GM12878 (cell line): ENCODE data around the gene MACROD2.
A peak's percentile ranks its signal among the peaks of the same experiment; 100 is the strongest.

ENCODE experiments used
- BCLAF1 ChIP-seq: fragments of 450-650 bp; IDR thresholded peaks from 2 replicates; pipeline ENCODE4 v1.6.1; 2017; ENCODE audit warnings: antibody characterized with exemption, mild to moderate bottlenecking, moderate library complexity
- CREB1 ChIP-seq: IDR thresholded peaks from 2 replicates; pipeline ENCODE4 v1.6.1; 2012; ENCODE audit warnings: low read depth, mild to moderate bottlenecking, inconsistent platforms
- CTCF ChIP-seq, 3 experiments: IDR thresholded peaks in 2 of 3; conservative IDR thresholded peaks in 1 of 3; 2 replicates each; pipeline ENCODE4 v1.5.1; 2011; ENCODE audit warnings: low read depth in 3 of 3, low read length in 3 of 3, mild to moderate bottlenecking in 3 of 3, control low read depth in 2 of 3, moderate library complexity in 2 of 3, inconsistent platforms in 1 of 3, mixed read lengths in 1 of 3; ENCODE audit not compliant: control insufficient read depth in 2 of 3, insufficient read depth in 1 of 3; ENCODE audit errors: extremely low read depth in 1 of 3
- EP300 ChIP-seq, 2 experiments: fragments of 150-350 bp in 1 of 2; IDR thresholded peaks; 2 replicates each; pipeline ENCODE4 v1.6.1; 2011 to 2012; ENCODE audit warnings: low read depth in 2 of 2, low read length in 2 of 2, borderline replicate concordance in 1 of 2, improper control_type of control experiment in 1 of 2, inconsistent platforms in 1 of 2; ENCODE audit not compliant: control insufficient read depth in 1 of 2
- EZH2 ChIP-seq: IDR thresholded peaks from 2 replicates; pipeline ENCODE4 v1.6.1; 2012; ENCODE audit warnings: low read depth, mild to moderate bottlenecking, control low read depth, inconsistent platforms, low read length, borderline replicate concordance; ENCODE audit not compliant: control insufficient read depth
- MYC ChIP-seq: IDR thresholded peaks from 2 replicates; pipeline ENCODE4 v1.6.1; 2011; ENCODE audit warnings: mild to moderate bottlenecking, low read length, moderate library complexity, inconsistent platforms; ENCODE audit not compliant: insufficient read depth, insufficient replicate concordance, insufficient read length, severe bottlenecking
- NKRF ChIP-seq: fragments of 450-650 bp; conservative IDR thresholded peaks from 2 replicates; pipeline ENCODE4 v1.6.1; 2017; ENCODE audit warnings: mild to moderate bottlenecking, moderate library complexity
- PAX8 ChIP-seq: fragments of 450-650 bp; IDR thresholded peaks from 2 replicates; pipeline ENCODE4 v1.6.1; 2017; ENCODE audit warnings: mild to moderate bottlenecking, moderate library complexity
- RELA ChIP-seq: fragments of 450-650 bp; IDR thresholded peaks from 2 replicates; pipeline ENCODE4 v1.8.0; 2014; ENCODE audit warnings: borderline replicate concordance; ENCODE audit not compliant: partially characterized antibody
- SMC3 ChIP-seq: IDR thresholded peaks from 2 replicates; pipeline ENCODE4 v1.6.1; 2011; ENCODE audit warnings: low read length, improper control_type of control experiment, borderline replicate concordance
- TCF7 ChIP-seq: IDR thresholded peaks from 2 replicates; pipeline ENCODE4 v1.6.1; 2014; ENCODE audit warnings: antibody characterized with exemption, borderline replicate concordance
- ZNF384 ChIP-seq: IDR thresholded peaks from 2 replicates; pipeline ENCODE4 v1.6.1; 2012; ENCODE audit warnings: low read depth, mild to moderate bottlenecking, low read length, improper control_type of control experiment, borderline replicate concordance
- TF ChIP-seq, protein P1 (sequence below): IDR thresholded peaks from 2 replicates; pipeline ENCODE4 v1.6.1; 2012; ENCODE audit warnings: mild to moderate bottlenecking, low read depth, low read length

- TF ChIP-seq, protein P1, sequence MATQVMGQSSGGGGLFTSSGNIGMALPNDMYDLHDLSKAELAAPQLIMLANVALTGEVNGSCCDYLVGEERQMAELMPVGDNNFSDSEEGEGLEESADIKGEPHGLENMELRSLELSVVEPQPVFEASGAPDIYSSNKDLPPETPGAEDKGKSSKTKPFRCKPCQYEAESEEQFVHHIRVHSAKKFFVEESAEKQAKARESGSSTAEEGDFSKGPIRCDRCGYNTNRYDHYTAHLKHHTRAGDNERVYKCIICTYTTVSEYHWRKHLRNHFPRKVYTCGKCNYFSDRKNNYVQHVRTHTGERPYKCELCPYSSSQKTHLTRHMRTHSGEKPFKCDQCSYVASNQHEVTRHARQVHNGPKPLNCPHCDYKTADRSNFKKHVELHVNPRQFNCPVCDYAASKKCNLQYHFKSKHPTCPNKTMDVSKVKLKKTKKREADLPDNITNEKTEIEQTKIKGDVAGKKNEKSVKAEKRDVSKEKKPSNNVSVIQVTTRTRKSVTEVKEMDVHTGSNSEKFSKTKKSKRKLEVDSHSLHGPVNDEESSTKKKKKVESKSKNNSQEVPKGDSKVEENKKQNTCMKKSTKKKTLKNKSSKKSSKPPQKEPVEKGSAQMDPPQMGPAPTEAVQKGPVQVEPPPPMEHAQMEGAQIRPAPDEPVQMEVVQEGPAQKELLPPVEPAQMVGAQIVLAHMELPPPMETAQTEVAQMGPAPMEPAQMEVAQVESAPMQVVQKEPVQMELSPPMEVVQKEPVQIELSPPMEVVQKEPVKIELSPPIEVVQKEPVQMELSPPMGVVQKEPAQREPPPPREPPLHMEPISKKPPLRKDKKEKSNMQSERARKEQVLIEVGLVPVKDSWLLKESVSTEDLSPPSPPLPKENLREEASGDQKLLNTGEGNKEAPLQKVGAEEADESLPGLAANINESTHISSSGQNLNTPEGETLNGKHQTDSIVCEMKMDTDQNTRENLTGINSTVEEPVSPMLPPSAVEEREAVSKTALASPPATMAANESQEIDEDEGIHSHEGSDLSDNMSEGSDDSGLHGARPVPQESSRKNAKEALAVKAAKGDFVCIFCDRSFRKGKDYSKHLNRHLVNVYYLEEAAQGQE: no peak
- TF ChIP-seq CTCF (IDR thresholded peaks at IDR 0.05 in 2 of 3, conservative IDR thresholded peaks at IDR 0.05 in 1 of 3; ENCODE audit: control insufficient read depth in 2 of 3, extremely low read depth in 1 of 3, insufficient read depth in 1 of 3, low read depth in 3 of 3, low read length in 3 of 3) (no peak), BCLAF1 (no peak), CREB1 (peak; percentile 40; the same call in 1 of the 2 replicates), TCF7 (no peak), SMC3 (no peak), EZH2 (no peak), EP300 (IDR thresholded peaks at IDR 0.05; ENCODE audit: borderline replicate concordance in 1 of 2, control insufficient read depth in 1 of 2, low read depth in 2 of 2, low read length in 2 of 2) (peak; percentile 68; a peak in 2 of 4 replicates), NKRF (no peak), PAX8 (no peak), MYC (no peak), RELA (no peak), ZNF384 (no peak)
Measured at GRCh38 chr20:15986690-15987089, 1991.4 kb downstream of the MACROD2 start.
